ENCODE data around the gene PGBD2.

DNA sequence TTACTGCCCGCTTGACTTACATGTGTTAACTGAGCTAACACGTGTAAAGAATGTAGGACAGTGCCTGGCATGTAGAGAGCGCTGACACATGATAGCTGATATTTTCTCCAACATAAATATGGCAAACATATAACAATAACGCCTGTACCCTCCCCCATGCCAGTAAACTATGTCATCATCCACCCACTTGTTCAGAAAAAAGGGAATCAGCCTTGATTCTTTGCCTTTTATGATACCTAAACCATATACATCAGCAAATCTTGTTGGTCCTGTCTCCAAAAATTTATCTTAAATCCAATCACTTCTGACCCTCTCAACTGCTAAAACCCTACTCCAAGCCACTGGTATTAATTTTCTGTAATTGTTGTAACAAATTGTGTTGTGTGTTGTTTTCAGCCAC lies 46.0 kb upstream of the PGBD2 start:
- no peak for TF ChIP-seq SUZ12 (IDR thresholded peaks at IDR 0.05; ENCODE audit: extremely low read depth, insufficient read depth, insufficient read length)
- no peak for TF ChIP-seq YY1 (IDR thresholded peaks at IDR 0.05; ENCODE audit: insufficient read depth, insufficient read length)
- TF ChIP-seq ZNF274 (IDR thresholded peaks at IDR 0.05; ENCODE audit: low read depth, low read length): no peak
